Activated T-cell treated with anti-CD3 and anti-CD28 coated beads, Interleukin-2, amount 50 U/mL, for 1 hour (primary cell): ENCODE results near the gene MFSD12.
"Not testable (repeated sequence)": the region's sequence is repeated elsewhere in the genome, so short reads cannot be mapped to it uniquely, and the experiment has no call there.

Experiments
- DNase-seq: peaks from one replicate; pipeline ENCODE4 v3.0.0-alpha.2; 2020

Gene MFSD12

DNA sequence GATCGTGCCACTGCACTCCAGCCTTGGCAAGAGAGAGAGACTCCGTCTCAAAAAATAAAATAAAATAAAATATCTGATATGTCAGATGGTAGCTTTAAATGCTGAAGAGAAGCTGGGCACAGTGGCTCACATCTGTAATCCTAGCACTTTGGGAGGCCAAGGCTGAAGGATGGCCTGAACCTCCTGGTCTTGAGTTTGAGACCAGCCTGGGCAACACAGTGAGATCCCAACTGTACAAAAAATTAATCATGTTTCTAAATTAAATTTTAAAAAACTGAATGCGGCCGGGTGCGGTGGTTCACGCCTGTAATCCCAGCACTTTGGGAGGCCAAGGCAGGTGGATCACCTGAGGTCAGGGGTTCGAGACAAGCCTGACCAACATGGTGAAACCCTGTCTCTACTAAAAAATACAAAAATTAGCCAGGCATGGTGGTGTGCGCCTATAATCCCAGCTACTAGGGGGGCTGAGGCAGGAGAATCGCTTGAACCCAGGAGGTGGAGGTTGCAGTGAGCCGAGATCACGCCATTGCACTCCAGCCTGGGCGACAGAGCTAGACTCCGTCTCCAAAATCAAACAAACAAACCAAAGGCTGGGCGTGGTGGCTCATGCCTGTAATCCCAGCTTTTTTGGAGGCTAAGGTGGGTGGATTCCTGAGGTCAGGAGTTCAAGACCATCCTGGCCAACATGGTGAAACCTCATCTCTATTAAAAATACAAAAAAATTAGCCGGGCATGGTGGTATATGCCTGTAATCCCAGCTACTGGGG is 26.8 kb upstream of the MFSD12 start:
- not testable (repeated sequence) for DNase-seq

GRCh38 chr19:3581792-3582191 is 24.4 kb upstream of the MFSD12 start:
- not testable (repeated sequence) for DNase-seq

- no peak for DNase-seq
Observed at GRCh38 chr19:3580156-3580934, 23.0 kb upstream of the MFSD12 start.

DNA sequence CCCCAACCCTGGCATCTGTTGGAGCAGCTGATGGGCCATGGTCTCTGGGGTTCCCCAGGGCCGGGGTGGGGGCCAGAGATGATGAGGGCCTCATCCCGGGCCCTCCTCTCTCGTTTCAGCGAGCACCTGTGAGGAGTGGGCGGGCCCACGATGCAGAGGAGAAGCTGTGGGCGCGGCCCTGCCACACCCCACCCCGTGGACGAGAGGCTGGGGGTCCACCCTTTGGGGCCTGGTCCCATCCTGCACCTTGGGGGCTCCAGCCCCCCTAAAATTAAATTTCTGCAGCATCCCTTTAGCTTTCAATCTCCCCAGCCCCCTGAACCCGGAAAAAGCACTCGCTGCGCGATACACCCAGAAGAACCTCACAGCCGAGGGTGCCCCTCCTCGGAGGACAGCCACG is 21.0 kb upstream of the MFSD12 start:
- DNase-seq, result no peak

- DNase-seq, result no peak
Observed at GRCh38 chr19:3577723-3578344, 20.4 kb upstream of the MFSD12 start.

DNA sequence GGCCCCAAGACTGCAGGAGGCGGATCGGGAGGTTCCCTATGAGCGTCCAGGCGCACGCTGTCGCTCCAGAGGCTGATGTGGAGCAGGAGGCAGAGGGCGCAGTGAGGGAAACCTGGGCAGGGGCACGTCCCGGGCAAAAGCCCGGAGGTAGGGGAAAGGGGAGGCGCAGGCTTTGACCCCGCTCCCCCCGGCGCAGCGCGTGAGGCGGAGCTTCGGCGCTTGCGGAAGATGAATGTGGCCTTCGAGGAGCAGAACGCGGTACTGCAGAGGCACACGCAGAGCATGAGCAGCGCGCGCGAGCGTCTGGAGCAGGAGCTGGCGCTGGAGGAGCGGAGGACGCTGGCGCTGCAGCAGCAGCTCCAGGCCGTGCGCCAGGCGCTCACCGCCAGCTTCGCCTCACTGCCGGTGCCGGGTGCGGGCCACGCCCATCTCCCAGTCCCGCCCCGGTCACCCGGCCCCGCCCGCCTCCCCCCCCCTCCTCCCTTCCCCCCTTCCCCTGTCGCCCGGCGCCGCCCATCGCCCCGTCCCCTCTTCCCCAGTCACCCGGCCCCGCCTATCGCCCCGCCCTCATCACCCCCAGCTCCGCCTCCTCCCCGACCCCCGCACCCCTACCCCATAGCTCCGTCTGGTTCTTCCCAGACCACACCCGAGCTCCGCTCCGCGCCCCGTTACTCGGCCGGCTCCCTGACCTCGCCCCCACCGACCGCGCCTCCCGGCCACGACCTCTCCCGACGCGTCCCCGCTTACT is 19.5 kb upstream of the MFSD12 start:
- DNase-seq, result no peak

DNA sequence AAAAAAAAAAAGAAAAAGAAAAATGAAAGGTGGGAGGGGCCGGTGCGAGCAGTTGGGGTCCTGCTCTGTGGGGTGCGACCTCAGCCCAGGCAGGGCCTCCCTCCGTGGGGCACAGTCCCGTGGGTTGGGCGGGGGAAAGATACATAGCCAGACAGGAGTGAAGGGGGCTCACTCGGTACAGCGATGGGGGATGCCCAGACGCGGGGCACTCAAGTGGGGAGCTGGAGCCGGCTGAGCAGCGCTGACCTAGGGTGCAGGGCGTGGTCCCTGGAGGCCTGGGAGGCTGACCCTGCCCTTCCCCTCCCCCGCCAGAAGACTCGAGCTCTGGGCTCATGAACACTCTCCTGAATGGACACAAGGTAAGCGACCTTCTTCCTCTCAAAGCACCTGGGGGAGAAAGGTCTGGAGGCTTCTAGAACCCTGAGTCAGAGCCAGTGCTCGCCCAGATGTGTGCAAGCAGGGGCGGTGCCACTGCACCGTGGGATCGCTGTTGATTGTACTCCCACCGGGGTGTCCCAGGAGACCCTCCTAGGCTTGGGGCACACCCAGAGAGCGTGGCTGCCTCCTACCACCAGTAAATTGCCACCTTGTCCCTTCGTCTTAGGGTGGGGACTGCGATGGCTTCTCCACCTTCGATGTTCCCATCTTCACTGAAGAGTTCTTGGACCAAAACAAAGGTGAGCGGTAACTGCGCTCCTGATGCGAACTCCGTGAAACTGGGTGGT is 18.7 kb upstream of the MFSD12 start:
- no peak for DNase-seq

- peak; percentile 44 for DNase-seq
Observed at GRCh38 chr19:3575260-3575741, 17.9 kb upstream of the MFSD12 start.

DNA sequence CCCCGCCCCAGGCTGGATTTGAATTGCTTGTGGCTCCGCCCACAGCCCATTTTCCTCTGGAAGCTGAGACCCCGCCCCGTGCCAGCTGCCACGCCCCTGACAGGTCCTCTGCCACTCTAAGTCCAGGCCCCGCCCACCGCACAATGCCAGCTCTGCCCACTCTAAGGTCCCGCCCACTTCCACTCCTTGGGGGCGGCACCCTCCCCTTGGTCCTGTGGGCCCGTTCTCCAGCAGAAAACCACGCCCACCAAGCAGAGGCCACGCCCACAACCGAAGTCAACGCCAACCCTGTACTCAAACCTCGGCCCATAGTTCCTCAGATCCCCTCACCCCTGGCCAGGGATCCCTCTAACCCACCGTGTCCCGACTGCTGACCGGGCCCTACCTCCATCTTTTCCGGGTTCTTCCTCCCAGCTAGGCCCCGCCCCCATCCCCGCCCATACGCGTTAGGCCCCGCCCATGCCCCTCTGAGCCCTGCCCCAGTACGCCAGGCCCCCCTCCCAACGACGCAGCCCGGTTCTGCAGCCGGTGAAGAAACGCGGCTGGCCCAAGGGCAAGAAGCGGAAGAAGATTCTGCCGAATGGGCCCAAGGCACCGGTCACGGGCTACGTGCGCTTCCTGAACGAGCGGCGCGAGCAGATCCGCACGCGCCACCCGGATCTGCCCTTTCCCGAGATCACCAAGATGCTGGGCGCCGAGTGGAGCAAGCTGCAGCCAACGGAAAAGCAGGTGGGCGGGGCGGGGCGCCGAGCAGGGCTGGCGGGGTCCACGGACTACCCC is 16.7 kb upstream of the MFSD12 start:
- DNase-seq, result peak; percentile 77

GRCh38 chr19:3573162-3573857 is 15.9 kb upstream of the MFSD12 start:
- DNase-seq, result no peak

- DNase-seq, result no peak
Observed at GRCh38 chr19:3572855-3573161, 15.4 kb upstream of the MFSD12 start, which contains the start of gene HMG20B. Gene HMG20B, plus strand, starts transcription at chr19:3572944. Its CDS starts 366 bp downstream, at chr19:3573310.

DNA sequence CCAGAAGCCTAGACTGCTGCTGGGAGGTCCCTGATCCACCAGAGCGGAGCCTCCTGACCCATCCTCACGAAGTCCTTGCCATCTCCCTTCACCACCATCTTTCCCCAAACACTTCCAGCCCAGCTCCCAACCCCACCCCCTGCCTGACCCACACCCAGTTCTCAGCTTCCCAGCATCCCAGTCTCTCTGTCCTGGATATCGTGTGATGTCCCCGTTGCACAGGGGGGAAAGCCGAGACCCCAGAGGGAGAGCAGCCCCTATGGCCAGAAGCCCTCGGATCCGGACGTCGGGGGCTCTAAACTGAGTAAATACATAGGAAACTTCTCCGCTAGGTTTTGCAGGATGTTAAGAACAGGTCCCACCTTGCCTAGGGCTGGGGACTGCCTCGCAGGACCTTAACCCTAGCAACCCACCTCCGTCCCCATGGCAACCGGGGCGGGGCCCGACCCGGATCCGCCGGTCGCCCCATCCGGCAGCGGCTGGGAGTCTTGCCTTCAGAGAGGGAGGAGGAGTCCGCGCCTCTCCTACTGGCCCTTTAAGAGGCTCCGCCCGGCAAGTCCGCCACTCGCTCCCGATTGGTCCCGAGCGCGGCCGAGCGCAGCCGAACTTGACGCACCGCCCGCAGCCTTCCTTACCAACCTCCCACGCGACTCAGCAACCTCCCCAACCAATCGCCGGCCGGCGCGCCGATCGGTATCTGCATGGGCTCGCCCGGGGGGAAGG is 14.9 kb upstream of the MFSD12 start:
- DNase-seq, result peak; percentile 97

DNA sequence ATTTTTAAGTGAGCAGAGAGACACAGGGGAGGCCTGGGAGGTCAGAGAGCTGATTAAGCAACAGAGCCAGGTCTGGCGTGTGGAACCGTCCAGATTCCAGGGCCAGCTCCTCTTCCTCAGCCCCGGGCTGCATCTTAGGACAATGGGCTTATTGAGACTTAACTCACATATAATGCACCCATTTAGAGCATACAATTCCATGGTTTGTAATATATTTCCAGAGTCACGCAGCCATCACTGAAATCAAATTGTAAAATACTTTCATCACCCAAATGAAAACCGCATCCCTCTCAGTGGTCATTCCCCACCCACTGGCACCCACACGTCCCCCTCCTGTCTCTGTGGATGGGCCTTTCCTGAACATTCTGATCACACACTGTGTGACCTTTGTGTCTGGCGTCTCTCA is 13.2 kb upstream of the MFSD12 start:
- no peak for DNase-seq

- DNase-seq, result not testable (repeated sequence)
Observed at GRCh38 chr19:3570042-3570441, 12.7 kb upstream of the MFSD12 start.

DNA sequence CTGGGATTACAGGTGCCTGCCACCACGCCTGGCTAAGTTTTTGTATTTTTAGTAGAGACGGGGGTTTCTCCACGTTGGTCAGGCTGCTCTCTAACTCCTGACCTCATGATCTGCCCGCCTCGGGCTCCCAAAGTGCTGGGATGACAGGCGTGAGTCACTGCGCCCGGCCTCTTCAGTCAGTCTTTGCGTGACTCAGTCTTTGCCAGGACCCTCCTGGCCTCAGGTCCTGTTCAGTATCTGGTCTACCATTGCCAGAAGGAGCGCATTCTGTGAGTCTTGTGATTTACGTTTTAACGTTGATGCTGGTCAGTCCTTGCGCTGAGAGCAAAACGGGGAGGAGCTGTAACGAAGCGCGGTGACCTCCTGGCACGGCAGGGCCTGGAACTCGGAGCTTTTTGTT is 7.8 kb upstream of the MFSD12 start:
- no peak for DNase-seq

- DNase-seq, result no peak
Observed at GRCh38 chr19:3563709-3564524, 6.5 kb upstream of the MFSD12 start.

DNA sequence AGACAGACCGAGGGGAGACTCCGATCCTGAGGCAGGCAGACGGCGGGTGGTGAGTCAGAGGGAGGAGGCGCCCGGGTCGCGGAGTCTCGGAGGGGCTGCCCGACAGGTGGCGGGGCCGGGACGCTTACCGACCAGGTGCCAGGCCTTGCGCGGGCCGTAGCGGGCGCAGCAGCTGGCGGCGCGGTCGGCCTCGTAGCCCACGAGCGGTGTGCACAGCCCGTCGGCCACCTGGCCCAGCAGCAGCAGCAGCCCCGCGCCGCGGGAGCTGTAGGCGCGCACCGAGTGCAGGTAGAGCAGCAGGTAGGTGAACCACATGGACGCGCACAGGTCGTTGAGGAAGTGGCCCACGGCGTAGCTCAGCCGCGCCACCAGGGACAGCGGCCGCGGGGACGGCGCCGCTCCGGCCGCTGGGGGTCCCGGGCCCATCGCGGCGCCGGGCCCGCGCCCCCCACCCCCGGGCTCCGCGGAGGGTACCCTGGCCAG is 367 bp downstream of the MFSD12 start:
- DNase-seq, result peak; percentile 76

DNA sequence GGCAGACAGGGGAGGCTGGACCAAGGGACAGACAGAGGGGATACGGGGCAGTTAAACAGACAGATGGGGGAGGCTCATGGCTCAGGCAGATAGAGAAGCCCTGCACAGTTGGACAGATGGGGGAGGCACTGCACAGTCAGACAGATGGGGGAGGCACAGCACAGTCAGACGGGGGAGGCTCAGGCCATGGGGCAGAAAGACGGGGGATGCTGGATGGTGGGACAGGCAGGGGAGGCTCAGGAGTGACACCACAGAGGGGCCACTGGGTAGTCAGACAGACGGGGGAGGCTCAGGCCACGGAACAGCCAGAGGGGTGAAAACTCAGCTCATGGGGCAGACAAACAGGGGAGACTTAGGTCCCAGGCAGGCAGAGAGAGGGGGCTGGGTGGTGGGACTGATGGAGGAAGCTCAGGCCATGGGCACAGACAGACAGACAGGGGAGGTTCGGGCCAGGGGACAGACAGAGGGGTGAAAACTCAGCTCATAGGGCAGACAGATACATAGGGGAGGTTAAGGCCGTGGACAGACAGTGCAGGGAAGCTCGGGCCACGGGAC is 886 bp downstream of the MFSD12 start:
- no peak for DNase-seq
